Prostate gland (tissue), 2 donors: Measurements from ENCODE around the gene TDRD3.

Experiments
- POLR2A ChIP-seq: fragments of 450-650 bp; IDR thresholded peaks from one replicate; pipeline ENCODE4 v1.6.1; 2016; ENCODE audit warnings: antibody characterized with exemption, mild to moderate bottlenecking
- POLR2AphosphoS5 ChIP-seq: sonication (generic); formaldehyde crosslinking; IDR thresholded peaks from one replicate; pipeline ENCODE4 v1.6.1; 2017; ENCODE audit warnings: antibody characterized with exemption
- TF ChIP-seq, protein P1 (sequence below), 4 experiments: fragments of 200-600 bp in 2 of 4; fragments of 450-650 bp in 2 of 4; sonication (generic) in 2 of 4; IDR thresholded peaks; 1 replicate in 3 of 4; 2 replicates in 1 of 4; pipeline ENCODE4 v1.5.1; 2016 to 2019; ENCODE audit warnings: antibody characterized with exemption in 4 of 4, mild to moderate bottlenecking in 2 of 4, moderate library complexity in 2 of 4

GRCh38 chr13:60540276-60540675 lies 143.3 kb downstream of the TDRD3 start:
- TF ChIP-seq, protein P1, sequence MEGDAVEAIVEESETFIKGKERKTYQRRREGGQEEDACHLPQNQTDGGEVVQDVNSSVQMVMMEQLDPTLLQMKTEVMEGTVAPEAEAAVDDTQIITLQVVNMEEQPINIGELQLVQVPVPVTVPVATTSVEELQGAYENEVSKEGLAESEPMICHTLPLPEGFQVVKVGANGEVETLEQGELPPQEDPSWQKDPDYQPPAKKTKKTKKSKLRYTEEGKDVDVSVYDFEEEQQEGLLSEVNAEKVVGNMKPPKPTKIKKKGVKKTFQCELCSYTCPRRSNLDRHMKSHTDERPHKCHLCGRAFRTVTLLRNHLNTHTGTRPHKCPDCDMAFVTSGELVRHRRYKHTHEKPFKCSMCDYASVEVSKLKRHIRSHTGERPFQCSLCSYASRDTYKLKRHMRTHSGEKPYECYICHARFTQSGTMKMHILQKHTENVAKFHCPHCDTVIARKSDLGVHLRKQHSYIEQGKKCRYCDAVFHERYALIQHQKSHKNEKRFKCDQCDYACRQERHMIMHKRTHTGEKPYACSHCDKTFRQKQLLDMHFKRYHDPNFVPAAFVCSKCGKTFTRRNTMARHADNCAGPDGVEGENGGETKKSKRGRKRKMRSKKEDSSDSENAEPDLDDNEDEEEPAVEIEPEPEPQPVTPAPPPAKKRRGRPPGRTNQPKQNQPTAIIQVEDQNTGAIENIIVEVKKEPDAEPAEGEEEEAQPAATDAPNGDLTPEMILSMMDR (IDR thresholded peaks at IDR 0.05): no peak
- TF ChIP-seq POLR2A (no peak), POLR2AphosphoS5 (no peak)
